Body of pancreas (tissue), 4 donors: ENCODE measurements around the gene PPWD1. TPM values are rescaled to one million over a fixed set of nuclear protein-coding genes. Genes with fewer than 3 reads are reported as not detected.
"Not testable (repeated sequence)": the region's sequence is repeated elsewhere in the genome, so short reads cannot be mapped to it uniquely, and the experiment has no call there.

Experiments used
- ATAC-seq: fragments of 150-250 bp; one replicate; pipeline ENCODE4 v1.9.1; 2016
- DNase-seq, 4 donors: peaks; one replicate each; pipeline ENCODE4 v3.0.0-alpha.2; 2019
- H3K27ac ChIP-seq, 4 donors: fragments of 200-600 bp; sonication (generic); 1 replicate in 3 of 4; 2 replicates in 1 of 4; pipeline versions ENCODE4 v1.5.1 to v1.6.1; 2016 to 2019; ENCODE audit warnings: mild to moderate bottlenecking in 1 of 4, mixed read lengths in 1 of 4, moderate library complexity in 1 of 4
- H3K27me3 ChIP-seq, 2 donors: fragments of 200-600 bp; sonication (generic); one replicate each; pipeline ENCODE4 v1.6.0; 2016; ENCODE audit warnings: mild to moderate bottlenecking in 1 of 2
- H3K36me3 ChIP-seq, 2 donors: fragments of 200-600 bp; sonication (generic); replicated peaks in 1 of 2; 2 replicates each; pipeline ENCODE4 v1.5.1; 2016; ENCODE audit warnings: low read depth in 2 of 2; ENCODE audit not compliant: insufficient read depth in 1 of 2
- H3K4me1 ChIP-seq: fragments of 200-600 bp; sonication (generic); one replicate; pipeline ENCODE4 v1.6.0; 2016
- H3K4me3 ChIP-seq, 2 donors: fragments of 200-600 bp; sonication (generic); 1 replicate in 1 of 2; 2 replicates in 1 of 2; pipeline ENCODE4 v1.5.1; 2016 to 2019
- H3K9me3 ChIP-seq, 3 donors: fragments of 200-600 bp; sonication (generic); 1 replicate in 2 of 3; 2 replicates in 1 of 3; pipeline ENCODE4 v1.5.1; 2016
- POLR2A ChIP-seq, 3 donors: fragments of 450-650 bp; IDR thresholded peaks; one replicate each; pipeline ENCODE4 v1.6.1; 2016; ENCODE audit warnings: antibody characterized with exemption in 3 of 3, mild to moderate bottlenecking in 2 of 3
- WGBS, 2 donors: methylation state at CpG; one replicate each; pipeline ENCODE4 v1.1.5; 2017; 5-methylcytosine and 5-hydroxymethylcytosine counted together
- intact Hi-C: fragments of 100-400 bp; cut with DNase I; formaldehyde crosslinking; loops from one replicate; pipeline ENCODE4 v1.15.1; 2023
- total RNA-seq, 2 donors: library from RNA; depleted of rRNA; stranded (reverse); fragments of >200 nt; gene quantifications; one replicate each; pipeline ENCODE4 v1.1.0, GENCODE V29; 2016
- TF ChIP-seq, protein P1 (sequence below), 7 experiments: fragments of 450-650 bp in 4 of 7; fragments of 200-600 bp in 3 of 7; sonication (generic) in 3 of 7; IDR thresholded peaks; one replicate each; pipeline ENCODE4 v1.5.1; 2016 to 2019; ENCODE audit warnings: antibody characterized with exemption in 7 of 7

Gene PPWD1
- total RNA-seq, 2 donors from 2014 or later: 19.1 to 38.7 TPM

DNA sequence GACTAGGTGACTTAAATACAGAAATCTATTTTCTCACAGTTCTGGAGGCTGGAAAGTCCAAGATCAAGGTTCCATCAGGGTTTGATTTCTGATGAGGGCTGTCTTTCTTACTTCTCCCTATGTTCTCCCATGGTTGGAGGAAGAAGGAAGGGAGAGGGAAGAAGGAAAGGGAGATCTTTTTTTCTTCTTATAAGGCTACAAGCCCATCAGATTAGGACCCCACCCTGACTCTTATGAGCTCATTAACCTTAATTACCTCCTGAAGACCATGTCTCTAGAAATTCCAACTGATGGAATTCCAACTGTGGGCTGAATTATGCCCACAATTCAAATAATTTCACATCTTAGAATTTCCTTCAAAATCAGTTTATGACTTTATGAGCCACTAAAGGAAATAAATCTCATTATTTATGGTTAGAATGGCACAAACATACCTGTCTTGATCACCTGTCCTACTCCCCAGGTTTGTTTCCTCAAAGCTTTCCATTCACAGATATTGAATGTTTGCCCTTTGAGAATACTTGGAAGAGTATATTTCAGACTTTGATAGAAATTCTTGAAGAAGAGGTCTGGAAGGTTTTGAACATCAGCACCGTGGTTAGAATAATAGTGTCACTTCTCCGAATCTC lies 7.6 kb downstream of the PPWD1 start:
- intact Hi-C loops: no loop called here
- TF ChIP-seq, protein P1, sequence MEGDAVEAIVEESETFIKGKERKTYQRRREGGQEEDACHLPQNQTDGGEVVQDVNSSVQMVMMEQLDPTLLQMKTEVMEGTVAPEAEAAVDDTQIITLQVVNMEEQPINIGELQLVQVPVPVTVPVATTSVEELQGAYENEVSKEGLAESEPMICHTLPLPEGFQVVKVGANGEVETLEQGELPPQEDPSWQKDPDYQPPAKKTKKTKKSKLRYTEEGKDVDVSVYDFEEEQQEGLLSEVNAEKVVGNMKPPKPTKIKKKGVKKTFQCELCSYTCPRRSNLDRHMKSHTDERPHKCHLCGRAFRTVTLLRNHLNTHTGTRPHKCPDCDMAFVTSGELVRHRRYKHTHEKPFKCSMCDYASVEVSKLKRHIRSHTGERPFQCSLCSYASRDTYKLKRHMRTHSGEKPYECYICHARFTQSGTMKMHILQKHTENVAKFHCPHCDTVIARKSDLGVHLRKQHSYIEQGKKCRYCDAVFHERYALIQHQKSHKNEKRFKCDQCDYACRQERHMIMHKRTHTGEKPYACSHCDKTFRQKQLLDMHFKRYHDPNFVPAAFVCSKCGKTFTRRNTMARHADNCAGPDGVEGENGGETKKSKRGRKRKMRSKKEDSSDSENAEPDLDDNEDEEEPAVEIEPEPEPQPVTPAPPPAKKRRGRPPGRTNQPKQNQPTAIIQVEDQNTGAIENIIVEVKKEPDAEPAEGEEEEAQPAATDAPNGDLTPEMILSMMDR (IDR thresholded peaks at IDR 0.05): no peak
- no peak for TF ChIP-seq POLR2A (IDR thresholded peaks at IDR 0.05)
- WGBS, 2 donors: 79 to 83% methylated on average over 2 of the region's 2 CpGs
- DNase-seq (no peak), ATAC-seq (no peak)
- no peaks in the 10 kb centered on the region for H3K9me3 ChIP-seq
- H3K27ac ChIP-seq: no peak overlapping the region
- no peak overlapping the region for H3K4me3 ChIP-seq
- H3K4me1 ChIP-seq: no peaks in the 10 kb centered on the region
- no peaks in the 10 kb centered on the region for H3K27me3 ChIP-seq
- no peaks in the 10 kb centered on the region for H3K36me3 ChIP-seq

DNA sequence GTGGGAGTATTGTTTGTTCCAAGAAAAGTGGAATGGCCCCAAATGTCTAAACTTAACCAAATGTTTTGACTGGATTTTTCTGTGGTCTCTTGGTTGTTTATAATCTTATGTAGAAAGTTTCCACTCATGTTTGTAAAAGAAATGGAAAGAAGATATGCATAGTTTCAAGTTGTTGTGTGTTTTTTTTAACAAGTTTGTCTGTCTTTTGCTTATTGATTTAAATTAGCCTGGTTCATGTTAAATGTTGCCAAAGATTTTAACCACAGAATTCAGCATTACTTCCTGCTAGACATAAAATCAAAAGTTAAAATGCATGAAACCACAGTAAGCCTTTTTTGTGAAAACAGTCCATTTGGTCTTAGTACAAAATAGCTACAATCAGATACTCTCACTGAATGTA lies 14.0 kb downstream of the PPWD1 start:
- no peaks in the 10 kb centered on the region for H3K9me3 ChIP-seq
- H3K36me3 ChIP-seq: peaks cover 0 to 2% of the 10 kb centered on the region in 2 donors
- H3K4me1 ChIP-seq: no peaks in the 10 kb centered on the region
- no peak for TF ChIP-seq POLR2A (IDR thresholded peaks at IDR 0.05)
- TF ChIP-seq, protein P1 (IDR thresholded peaks at IDR 0.05): no peak
- intact Hi-C loops: no loop called here
- H3K27ac ChIP-seq: no peak overlapping the region
- ATAC-seq (no peak), DNase-seq (no peak)
- H3K27me3 ChIP-seq: no peaks in the 10 kb centered on the region
- H3K4me3 ChIP-seq: no peak overlapping the region

DNA sequence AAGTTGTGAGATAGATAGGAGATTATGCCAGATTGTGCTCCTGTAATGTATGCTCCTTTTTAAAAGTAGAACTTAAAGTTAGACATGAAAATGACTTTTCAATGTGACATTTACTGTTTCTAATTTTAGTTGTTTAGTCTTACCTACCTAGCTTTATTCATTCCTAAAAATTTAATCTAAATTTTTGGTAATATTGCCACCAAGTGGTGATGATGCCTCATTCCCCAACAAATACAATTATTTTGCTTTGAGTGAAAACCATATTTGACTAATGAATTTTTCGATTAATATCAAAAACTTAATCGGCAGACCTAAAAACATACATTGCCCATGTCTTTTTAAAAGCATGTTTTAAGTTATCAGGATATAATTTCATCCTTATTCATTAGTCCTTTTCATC lies 25.6 kb downstream of the PPWD1 start:
- intact Hi-C loops: no loop called here
- Histone ChIP-seq H3K4me1 (no peaks in the 10 kb centered on the region), H3K27me3 (no peaks in the 10 kb centered on the region), H3K36me3 (peaks cover 0 to 27% of the 10 kb centered on the region in 2 donors), H3K9me3 (no peaks in the 10 kb centered on the region), H3K27ac (no peak overlapping the region), H3K4me3 (no peak overlapping the region)
- DNase-seq (no peak), ATAC-seq (no peak)
- TF ChIP-seq, protein P1 (IDR thresholded peaks at IDR 0.05): no peak
- no peak for TF ChIP-seq POLR2A (IDR thresholded peaks at IDR 0.05)
- WGBS, 2 donors: 79 to 88% methylated on average over 2 of the region's 2 CpGs

DNA sequence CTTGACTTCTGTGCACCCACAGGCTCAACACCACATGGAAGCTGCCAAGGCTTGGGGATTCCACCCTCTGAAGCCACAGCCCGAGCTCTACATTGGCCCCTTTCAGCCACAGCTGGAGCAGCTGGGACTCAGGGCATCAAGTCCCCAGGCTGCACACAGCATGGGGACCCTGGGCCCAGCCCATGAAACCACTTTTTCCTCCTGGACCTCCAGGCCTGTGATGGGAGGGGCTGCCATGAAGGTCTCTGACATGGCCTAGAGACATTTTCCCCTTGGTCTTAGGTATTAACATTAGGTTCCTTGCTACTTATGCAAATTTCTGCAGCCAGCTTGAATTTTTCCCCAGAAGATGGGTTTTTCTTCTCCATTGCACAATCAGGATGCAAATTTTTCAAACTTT lies 38.7 kb downstream of the PPWD1 start:
- ATAC-seq, H3K4me1 ChIP-seq, H3K4me3 ChIP-seq, H3K27ac ChIP-seq, H3K27me3 ChIP-seq, DNase-seq, H3K9me3 ChIP-seq, intact Hi-C loops: not testable (repeated sequence)
- 92 to 100% methylated on average over 1 of the region's 1 CpG for WGBS, 2 donors
- H3K36me3 ChIP-seq: peaks cover 0 to 11% of the 10 kb centered on the region in 2 donors

DNA sequence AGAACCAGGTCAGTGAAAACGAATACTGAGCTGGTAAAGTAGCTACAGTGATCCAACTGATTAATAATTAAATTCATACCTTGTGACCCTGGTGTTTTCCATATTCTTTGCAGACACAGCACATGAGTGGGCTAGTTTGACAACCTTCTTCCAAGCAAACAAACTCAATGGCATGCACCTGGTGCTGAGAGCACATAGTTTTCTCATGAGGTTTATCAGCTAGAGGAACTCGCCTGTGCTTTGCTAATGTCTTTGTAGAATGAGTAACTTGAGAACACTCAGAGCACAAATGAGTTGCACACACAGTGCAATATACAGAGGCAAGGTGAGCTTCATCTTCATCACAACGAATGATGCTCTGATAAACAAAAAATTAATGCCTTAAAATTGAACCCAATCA lies 48.4 kb downstream of the PPWD1 start:
- H3K4me1 ChIP-seq: peaks cover 22% of the 10 kb centered on the region
- TF ChIP-seq, protein P1 (IDR thresholded peaks at IDR 0.05): no peak
- TF ChIP-seq POLR2A (IDR thresholded peaks at IDR 0.05): no peak
- H3K4me3 ChIP-seq: no peak overlapping the region
- H3K27ac ChIP-seq: peak overlapping the region; percentile 33 to 70 (median 66)
- peaks cover 0 to 25% of the 10 kb centered on the region in 2 donors for H3K36me3 ChIP-seq
- no peaks in the 10 kb centered on the region for H3K27me3 ChIP-seq
- H3K9me3 ChIP-seq: no peaks in the 10 kb centered on the region
- intact Hi-C loops: no loop called here
- 14 to 22% methylated on average over 3 of the region's 3 CpGs for WGBS, 2 donors
- ATAC-seq (peak; percentile 98), DNase-seq (peak; percentile 42 to 79 (median 67))
